Endothelial cell (in vitro differentiated cells): ENCODE measurements around the gene CTSC. TPM values are rescaled to one million over a fixed set of nuclear protein-coding genes. Genes with fewer than 3 reads are reported as not detected.

ENCODE experiments used
- DNase-seq: peaks from one replicate; pipeline ENCODE4 v3.0.0; 2021; ENCODE audit warnings: low spot score
- H3K27ac Mint-ChIP-seq: one replicate; pipeline ENCODE4 v1.8.0; 2021; ENCODE audit warnings: mixed read lengths, inconsistent platforms; ENCODE audit not compliant: unreplicated experiment
- H3K27me3 Mint-ChIP-seq: one replicate; pipeline ENCODE4 v1.8.0; 2021; ENCODE audit warnings: mild to moderate bottlenecking, moderate library complexity, mixed read lengths, inconsistent platforms; ENCODE audit not compliant: unreplicated experiment
- H3K36me3 Mint-ChIP-seq: one replicate; pipeline ENCODE4 v1.8.0; 2021; ENCODE audit warnings: mild to moderate bottlenecking, low read depth, mixed read lengths, inconsistent platforms; ENCODE audit not compliant: unreplicated experiment
- H3K4me1 Mint-ChIP-seq: one replicate; pipeline ENCODE4 v1.8.0; 2021; ENCODE audit warnings: mild to moderate bottlenecking, mixed read lengths, inconsistent platforms; ENCODE audit not compliant: unreplicated experiment
- H3K4me3 Mint-ChIP-seq: one replicate; pipeline ENCODE4 v1.8.0; 2021; ENCODE audit warnings: mild to moderate bottlenecking, mixed read lengths, inconsistent platforms; ENCODE audit not compliant: unreplicated experiment
- H3K9me3 Mint-ChIP-seq: one replicate; pipeline ENCODE4 v1.8.0; 2021; ENCODE audit warnings: mixed read lengths, inconsistent platforms; ENCODE audit not compliant: unreplicated experiment
- CTCF ChIP-seq: fragments of 200-600 bp; sonication (generic); IDR thresholded peaks from one replicate; pipeline ENCODE4 v1.5.0; 2021; ENCODE audit warnings: antibody characterized with exemption; ENCODE audit not compliant: unreplicated experiment
- total RNA-seq: library from RNA; stranded (reverse); fragmentation: NEBNext Ultra II Directional; extraction: Animal tissue kit (Norgen Biotek cat#: 25700); gene quantifications from one replicate; pipeline ENCODE4 v1.2.1, GENCODE V29; 2021; ENCODE audit not compliant: unreplicated experiment

Gene CTSC
- total RNA-seq, 1 donor from 2014 or later, result 162 TPM

GRCh38 chr11:88266157-88266556 is 71.4 kb downstream of the CTSC start:
- peaks cover 36% of the 10 kb centered on the region for H3K36me3 Mint-ChIP-seq
- H3K4me1 Mint-ChIP-seq, result no peaks in the 10 kb centered on the region

GRCh38 chr11:88259431-88259830 is 78.1 kb downstream of the CTSC start:
- Mint-ChIP-seq H3K4me3 (no peak overlapping the region), H3K9me3 (peaks cover 15% of the 10 kb centered on the region), H3K4me1 (no peaks in the 10 kb centered on the region), H3K27ac (no peak overlapping the region), H3K36me3 (peaks cover 50% of the 10 kb centered on the region), H3K27me3 (peaks cover 6% of the 10 kb centered on the region)
- no peak for TF ChIP-seq CTCF
- no peak for DNase-seq

More at GRCh38 chr11:88266157-88266556, 71.4 kb downstream of the CTSC start:
- no peak for DNase-seq
- TF ChIP-seq CTCF, result no peak
- H3K9me3 Mint-ChIP-seq, result peaks cover 9% of the 10 kb centered on the region
- no peak overlapping the region for H3K4me3 Mint-ChIP-seq
- no peak overlapping the region for H3K27ac Mint-ChIP-seq
- peaks cover 4% of the 10 kb centered on the region for H3K27me3 Mint-ChIP-seq

GRCh38 chr11:88252208-88252607 is 85.3 kb downstream of the CTSC start:
- Mint-ChIP-seq H3K9me3 (no peaks in the 10 kb centered on the region), H3K27ac (no peak overlapping the region), H3K27me3 (no peaks in the 10 kb centered on the region), H3K4me1 (no peaks in the 10 kb centered on the region), H3K36me3 (no peaks in the 10 kb centered on the region), H3K4me3 (no peak overlapping the region)
- DNase-seq, result no peak
- no peak for TF ChIP-seq CTCF

- DNase-seq, result no peak
- H3K9me3 Mint-ChIP-seq, result no peaks in the 10 kb centered on the region
- H3K4me1 Mint-ChIP-seq, result no peaks in the 10 kb centered on the region
- H3K36me3 Mint-ChIP-seq, result no peaks in the 10 kb centered on the region
- H3K4me3 Mint-ChIP-seq, result no peak overlapping the region
- no peak for TF ChIP-seq CTCF
- no peak overlapping the region for H3K27ac Mint-ChIP-seq
- H3K27me3 Mint-ChIP-seq, result no peaks in the 10 kb centered on the region
These were observed 86.8 kb downstream of the CTSC start for GRCh38 chr11:88250566-88251242.

GRCh38 chr11:88249706-88250105 is 87.8 kb downstream of the CTSC start:
- Mint-ChIP-seq H3K4me1 (no peaks in the 10 kb centered on the region), H3K4me3 (no peak overlapping the region), H3K27me3 (no peaks in the 10 kb centered on the region), H3K9me3 (no peaks in the 10 kb centered on the region), H3K27ac (no peak overlapping the region), H3K36me3 (no peaks in the 10 kb centered on the region)
- no peak for DNase-seq
- TF ChIP-seq CTCF, result no peak
